GM18909 (cell line): Measurements from ENCODE around the gene TJP3.
"Not testable (repeated sequence)": the region's sequence is repeated elsewhere in the genome, so short reads cannot be mapped to it uniquely, and the experiment has no call there.

ENCODE experiments used
- ATAC-seq: cut with Tn5 transposase; IDR thresholded peaks from one replicate; pipeline ENCODE4 v1.9.1; 2021; ENCODE audit warnings: mild to moderate bottlenecking; ENCODE audit not compliant: unreplicated experiment, poor library complexity

The TJP3 gene

DNA sequence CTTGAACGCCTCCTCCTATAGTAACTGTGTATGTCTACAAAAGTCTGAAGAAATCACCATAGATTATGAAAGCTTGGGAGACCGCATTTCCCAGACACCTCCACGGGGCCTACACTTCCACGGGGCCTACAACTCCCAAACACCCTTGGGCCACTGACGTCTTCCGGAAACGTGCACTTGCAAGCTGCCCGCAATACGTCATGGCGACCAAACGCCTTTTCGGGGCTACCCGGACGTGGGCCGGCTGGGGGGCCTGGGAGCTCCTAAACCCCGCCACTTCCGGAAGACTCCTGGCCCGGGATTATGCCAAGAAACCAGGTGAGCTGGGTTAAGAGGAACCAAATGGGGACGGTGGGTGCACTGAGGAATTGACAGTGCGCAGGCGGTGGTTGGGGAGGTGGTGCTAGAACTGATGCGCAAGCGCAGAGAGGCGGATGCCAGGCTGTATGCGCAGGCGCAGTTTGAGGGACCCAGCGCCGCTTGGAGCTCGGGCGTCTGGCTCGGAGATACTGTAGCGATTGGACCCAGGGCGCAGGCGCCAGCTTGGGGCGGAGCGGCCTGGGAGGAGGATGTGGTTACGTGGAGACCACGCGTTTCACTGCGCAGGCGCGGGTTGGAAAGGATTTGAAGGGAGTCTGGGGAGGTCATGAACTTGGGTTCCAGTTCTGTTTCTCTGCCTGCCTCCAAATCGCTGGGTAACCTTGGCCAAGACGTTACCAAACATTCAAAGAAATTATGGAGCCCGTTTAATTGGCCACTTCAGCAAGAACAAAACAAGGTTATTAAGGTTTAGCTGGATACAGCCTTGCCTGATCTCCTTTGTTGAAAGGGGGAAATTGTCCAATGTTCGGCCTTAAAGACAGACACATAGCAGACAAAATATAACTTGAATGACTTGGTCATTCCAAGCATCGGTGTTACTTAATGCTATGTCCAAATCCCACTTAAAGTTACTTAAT is 54.6 kb downstream of the TJP3 start, which contains the start of gene MRPL54:
TSS of gene MRPL54 (plus strand) at position 182 of the 959 bp plus-strand sequence. CDS start at position 201, 19 bp downstream.
- ATAC-seq, result peak; percentile 80

DNA sequence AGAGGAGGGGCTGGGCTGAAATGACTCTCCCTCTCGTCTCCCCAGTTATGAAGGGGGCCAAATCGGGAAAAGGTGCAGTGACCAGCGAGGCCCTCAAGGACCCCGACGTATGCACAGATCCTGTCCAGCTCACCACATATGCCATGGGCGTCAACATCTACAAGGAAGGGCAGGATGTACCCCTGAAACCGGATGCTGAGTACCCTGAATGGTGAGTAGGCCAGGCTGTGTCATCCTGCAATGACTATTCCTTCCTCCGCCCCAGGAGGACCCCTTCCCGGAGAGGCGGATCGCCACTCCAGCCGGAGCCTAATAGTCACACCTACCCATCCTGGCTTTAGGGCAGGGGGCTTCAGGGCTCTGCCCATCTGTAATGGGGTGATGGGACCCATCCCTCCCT is 56.9 kb downstream of the TJP3 start:
- ATAC-seq, result no peak

DNA sequence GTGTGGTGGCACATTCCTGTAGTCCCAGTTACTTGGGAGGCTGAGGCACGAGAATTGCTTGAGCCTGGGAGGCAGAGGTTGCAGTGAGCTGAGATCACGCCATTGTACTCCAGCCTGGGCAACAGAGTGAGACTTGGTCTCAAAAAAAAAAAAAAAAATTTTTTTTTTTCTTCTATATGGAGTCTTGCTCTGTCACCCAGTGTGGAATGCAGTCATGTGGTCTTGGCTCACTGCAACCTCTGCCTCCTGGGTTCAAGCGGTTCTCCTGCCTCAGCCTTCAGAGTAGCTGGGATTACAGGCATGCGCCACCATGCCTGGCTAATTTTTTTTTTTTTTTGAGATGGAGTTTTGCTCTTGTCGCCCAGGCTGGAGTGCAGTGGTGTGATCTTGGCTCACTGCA is 57.6 kb downstream of the TJP3 start:
- ATAC-seq, result not testable (repeated sequence)

DNA sequence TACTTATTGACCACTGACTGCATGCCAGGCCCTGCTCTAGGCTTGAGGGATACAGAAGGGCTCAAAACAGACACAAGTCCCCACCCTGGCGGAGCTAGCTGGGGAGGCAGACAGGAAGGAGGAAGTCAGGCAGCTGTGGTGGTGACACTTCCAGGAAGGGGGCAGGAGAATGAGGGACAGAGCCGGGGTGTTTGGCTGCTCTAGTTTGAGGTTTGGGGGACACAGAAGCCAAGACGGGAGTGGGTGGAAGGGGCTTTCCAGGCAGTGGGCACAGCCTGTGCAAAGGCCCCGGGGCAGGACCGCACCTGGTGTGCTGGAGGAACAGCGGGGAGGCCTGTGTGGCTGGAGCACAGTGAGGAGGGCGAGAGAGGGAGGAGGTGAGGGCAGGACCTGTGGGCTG is 58.3 kb downstream of the TJP3 start:
- no peak for ATAC-seq

DNA sequence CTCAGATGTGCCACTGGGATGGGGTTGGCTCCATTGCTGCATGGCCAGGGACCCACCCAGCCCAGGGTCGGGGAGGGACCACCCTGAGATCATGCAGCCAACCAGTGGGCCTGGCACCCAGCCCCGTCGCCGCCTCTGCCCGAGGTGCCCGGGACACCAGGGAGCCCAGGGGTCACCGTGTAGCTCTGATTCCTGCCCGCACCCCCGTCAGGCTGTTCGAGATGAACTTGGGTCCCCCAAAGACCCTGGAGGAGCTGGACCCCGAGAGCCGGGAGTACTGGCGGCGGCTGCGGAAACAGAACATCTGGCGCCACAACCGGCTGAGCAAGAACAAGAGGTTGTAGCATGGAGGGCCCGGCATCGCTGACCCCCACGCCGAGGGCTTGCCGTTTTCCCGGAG is 58.9 kb downstream of the TJP3 start:
- ATAC-seq, result no peak

DNA sequence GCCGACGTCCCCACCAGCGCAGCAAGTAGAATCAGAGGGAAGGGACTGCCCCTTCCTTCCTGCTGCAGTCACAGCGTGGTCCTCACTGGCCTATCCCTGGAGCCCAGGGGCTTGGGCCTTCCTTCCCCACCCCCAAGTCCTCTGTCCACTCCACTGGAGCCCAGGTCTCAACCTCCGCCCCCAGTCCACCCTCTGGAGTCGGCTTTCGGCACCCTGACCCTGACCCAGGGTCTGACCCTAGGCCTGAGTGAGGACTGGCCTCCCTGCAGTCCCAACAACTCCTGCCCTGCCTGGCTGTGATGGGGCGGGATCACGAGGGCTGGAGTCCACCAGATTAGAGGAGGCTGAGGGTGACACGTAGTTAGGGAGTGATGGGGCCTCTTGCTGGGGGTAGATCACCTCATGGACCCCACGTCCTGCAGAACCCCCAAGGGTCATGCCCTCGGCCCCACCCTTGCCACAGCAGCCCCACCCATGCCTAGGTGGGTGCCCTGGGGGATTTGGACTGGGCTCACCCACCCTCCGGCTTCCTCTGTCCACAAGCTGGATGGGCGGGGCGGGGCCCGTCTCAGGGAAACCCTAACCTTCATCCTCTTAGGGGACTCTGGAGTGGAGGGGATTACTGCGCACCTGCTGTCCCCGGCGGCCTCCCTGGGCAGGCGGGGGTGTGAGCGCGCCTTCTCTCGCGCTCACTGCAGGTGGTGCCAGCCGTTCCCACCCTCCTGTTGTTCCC is 60.0 kb downstream of the TJP3 start:
- ATAC-seq, result no peak

DNA sequence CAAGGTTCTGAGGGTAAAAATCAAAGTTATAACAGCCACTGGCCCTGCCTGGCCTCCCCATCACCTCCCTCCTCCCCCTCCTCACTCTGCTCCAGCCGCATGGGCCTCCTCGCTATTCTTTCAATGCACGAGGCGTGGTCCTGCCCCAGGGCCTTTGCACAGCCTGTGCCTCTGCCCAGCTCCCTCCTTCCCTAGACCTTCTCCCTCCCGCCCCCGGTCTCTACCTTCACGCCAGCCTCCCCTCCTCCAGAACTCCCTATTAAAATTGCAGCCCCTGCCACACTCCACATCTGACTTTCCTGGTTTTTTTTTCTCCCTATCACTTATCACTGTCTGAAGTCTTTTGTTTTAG is 60.5 kb downstream of the TJP3 start:
- ATAC-seq, result no peak

DNA sequence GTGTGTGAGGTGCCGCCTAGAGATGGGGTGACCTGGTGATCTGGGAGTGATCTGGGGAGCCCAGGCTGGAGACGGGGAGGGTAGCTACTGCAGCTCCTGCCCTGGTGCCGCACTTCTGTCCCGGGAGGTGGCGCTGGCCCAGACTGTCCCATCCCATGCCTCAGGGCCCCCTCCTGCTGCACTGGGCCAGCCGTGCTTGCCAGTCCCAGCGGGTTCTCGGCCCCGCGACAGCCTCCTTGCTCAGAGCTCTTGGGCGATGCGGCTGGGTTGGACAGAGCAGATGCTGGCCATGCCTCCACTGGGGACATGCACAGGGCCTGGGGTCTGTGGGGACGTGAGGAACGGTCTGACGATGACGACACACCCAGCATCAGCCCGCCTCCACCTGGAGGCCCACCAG is 61.3 kb downstream of the TJP3 start:
- ATAC-seq, result no peak

DNA sequence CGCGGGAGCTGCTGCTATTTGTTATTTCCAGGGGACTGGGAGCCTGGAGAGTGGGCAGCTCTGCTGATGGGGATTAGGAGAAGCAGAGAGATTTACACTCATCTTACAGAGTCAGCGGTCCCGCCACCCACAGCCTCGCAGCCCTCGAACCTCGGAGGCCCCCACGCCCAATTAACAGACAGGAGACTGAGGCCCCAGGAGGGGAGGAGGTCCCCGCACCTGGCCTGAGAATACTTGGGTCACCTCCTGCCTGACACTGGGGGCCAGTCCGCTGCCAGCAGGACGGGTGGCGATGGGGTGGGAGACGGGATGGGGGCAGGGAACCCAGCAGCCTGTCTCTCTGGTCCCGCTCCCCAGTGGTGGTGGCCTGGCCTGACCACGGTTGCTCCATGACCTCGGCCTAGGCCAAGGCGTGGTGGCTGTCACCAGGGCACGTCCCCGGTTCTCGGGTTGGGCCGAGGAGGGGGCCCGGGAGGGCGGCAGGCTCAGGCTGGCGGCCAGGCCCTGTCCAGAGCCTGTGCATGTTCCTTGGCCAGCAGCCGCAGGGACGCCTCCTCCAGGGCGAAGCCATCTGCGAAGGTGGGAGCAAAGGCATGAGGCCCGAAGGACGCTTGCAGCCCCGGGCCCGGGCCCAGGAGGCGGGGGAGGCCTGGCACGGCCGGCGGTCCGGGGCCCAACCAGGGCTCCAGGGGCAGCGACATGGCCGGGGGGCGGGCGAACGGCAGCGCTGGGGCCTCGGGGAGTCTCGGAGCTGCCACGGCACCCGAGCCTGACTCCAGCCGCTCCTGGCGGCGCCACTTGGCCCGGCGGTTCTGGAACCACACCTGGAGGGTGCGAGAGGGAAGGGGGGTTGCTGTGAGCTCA is 62.2 kb downstream of the TJP3 start:
- no peak for ATAC-seq

DNA sequence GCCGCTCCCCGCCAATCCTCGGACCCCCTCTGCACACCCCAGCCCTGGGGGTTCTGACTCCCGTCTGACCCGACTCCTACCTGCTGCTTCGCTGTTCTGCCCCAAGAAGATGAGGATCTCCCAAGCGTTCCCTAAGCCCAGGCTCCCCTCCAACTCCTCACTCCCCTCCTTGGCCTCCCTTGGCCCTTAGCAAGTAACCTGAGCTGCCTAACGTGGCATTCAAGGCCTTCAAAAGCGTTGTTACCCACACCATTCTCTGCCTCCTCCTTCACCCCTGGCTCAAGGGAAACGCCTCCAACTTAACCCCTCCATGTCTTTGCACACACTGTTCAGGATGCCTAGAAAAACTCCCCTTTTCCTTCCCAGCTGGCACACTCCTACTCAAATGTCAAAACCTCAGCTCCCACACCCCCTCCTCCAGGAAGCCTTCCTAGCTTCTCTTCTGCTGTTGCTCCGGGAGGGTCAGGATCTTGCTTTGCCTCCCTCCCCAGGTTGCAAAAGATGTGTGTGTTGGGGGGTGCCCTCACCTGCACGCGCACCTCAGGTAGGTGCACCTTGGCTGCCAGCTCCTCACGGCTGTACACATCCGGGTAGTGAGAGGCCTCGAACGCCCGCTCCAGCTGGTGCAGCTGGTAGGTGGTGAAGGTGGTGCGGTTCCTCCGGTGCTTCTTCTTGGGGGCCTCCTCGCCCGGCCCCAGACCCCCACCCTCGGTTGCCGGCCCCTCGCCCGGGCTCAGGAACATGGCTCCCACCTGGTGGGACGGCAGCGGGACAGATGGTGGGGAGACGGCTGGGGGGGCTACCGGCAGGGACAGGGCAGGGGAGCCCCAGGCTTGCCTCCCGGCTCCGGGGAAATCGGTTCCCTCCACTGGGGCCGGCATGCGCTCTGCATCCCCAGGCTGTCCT is 63.1 kb downstream of the TJP3 start:
- ATAC-seq, result no peak

DNA sequence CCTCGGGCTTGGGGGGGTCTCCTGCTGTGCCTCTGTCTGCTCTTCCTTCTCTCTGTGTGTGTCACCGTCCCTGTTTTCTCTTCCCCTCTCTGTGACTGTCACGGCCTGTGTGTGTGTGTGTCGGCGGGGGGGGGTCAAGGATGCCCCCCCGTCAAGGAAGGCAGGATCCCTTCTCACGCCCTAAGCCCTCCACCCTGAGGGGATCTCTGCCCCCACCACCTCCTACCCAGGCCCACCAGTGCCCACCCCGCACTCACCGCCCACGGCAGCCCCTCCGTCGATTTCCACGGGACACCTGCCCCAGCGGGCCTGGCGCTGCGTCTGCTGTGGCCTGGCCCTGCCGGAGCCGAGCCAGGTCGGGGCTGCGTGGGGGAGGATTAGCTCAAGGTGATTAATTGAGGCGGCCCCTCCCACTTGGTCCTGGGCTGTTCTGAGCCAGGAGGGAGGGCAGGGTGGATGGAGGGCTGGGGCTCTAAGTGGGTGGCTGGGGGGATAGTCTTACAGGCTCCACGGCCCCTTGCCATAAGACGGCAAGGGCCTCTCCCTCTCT is 63.8 kb downstream of the TJP3 start, which contains the start of gene RAX2:
TSS of gene RAX2 (minus strand) at position 323 of the 550 bp plus-strand sequence. CDS start 486 bp downstream, outside the sequence.
- ATAC-seq, result no peak

DNA sequence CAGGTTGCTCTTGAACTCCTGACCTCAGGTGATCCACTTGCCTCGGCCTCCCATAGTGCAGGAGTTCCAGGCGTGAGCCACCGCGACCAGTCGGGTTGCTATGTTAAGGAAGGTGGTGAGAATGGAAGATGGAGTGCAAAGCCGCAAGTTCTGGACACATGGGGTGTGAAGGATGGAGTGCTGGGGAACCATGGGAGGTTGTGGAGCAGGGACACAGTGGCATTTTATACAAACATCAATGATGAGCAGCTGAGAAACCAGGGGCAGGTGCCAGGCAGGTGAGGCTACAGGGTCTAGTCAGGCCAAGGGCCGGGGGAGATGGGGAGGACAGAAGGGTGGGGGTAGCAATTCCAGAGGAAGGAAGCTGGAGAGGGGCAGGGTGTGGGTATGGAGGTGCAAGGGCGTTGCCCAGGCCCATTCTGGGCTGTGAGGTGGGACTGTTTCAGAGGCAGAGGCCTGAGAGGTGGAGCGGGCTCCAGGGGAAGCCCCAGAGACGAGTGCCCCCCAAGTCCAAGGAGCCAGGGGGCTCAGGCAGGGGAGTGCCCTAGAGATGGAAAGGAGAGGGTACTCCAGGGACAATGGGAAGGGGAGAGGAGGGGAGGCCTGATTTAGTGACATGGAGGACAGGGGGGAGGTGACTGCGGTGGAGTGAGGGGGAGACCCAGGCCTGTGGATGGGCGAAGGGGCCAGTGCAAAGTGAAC is 65.8 kb downstream of the TJP3 start:
- no peak for ATAC-seq

DNA sequence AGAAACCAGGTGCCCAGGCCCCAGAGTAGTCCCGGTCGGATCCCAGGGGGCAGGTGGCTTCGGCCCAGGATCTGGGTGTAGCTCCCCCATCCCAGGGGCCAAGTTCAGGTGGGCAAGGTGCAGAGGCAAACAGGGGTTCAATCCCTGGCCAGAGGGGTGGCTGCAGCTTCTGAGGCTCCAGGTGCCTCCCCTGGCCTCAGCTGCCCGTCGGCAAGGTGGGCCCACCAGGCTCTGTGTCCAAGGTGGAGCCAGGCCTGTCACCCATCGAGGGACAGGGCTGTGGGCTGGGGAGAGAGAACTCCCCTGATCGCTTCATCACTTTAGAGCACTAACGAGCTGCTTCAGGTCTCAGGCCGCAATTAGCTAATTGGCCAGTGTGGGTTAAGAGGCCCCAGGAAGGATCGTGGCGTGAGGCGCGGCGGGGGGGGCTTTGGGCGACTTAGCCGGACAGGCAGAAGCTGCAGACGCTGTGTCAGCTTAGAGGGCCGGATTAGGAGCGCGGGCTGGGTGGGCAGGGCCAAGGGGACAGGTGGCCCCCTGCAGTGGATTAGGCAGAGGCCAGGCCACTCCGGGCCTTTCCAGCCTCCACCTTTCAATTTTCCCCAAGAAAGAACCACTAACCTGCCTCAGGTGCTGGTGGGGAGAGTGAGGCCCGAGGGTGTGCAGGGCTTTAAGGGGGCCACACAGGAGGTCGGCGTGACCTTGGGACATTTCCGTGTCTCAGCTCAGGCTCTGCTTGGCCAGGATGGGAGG is 66.6 kb downstream of the TJP3 start:
- ATAC-seq, result no peak

DNA sequence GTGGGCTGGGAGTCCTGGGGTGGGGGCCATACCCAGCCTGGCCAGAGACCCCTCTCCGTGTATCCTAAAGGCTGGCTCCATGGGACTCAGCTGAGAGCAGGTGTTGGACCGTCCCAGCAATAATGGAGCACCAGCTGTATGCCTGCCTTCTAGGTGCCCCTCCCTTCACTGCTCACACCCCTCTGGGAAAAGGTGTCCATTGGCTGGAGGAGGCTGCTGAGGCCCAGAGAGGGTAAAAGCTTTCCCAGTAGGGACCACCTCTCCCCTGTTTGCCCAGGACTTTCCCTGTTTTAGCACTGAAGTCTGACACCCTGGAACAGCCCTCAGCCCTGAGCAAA is 67.2 kb downstream of the TJP3 start:
- ATAC-seq, result no peak

DNA sequence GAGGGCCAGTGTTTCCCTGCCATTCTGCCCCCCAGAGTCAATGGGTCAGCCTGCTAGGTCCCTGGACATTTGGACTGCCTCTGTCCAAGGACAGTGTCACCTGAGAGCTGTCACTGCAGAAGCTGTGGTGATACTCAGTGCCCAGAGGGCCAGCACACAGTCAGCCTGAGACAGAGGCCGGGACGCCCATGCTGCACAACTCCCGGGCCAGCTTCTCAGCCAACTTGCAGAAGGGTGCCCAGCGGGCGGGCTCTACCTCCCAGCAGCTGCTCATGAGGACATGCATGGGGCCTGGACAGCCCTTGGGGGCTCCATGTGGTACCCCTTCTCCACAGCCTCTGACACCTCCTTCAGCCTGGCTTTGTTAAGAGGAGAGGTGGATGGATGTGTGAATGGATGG is 67.6 kb downstream of the TJP3 start:
- no peak for ATAC-seq

DNA sequence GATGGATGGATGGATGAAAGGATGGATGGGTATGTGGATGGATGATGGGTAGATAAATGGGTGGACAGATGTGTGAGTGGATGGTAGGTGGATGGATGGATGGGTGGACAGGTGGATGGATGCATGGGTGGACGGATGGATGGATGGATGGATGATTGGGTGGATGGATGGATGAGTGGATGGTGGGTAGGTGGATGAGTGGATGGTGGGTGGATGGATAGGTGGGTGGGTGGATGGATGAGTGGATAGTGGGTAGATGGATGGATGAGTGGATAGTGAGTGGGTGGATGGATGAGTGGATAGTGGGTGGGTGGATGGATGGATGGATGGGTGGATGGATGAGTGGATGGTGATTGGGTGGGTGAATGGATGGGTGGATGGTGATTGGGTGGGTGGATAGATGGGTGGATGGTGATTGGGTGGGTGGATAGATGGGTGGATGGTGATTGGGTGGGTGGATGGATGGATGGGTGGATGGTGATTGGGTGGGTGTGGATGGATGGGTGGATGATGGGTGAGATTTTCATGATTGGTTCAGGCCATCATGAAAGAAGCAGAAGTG is 68.4 kb downstream of the TJP3 start:
- no peak for ATAC-seq

DNA sequence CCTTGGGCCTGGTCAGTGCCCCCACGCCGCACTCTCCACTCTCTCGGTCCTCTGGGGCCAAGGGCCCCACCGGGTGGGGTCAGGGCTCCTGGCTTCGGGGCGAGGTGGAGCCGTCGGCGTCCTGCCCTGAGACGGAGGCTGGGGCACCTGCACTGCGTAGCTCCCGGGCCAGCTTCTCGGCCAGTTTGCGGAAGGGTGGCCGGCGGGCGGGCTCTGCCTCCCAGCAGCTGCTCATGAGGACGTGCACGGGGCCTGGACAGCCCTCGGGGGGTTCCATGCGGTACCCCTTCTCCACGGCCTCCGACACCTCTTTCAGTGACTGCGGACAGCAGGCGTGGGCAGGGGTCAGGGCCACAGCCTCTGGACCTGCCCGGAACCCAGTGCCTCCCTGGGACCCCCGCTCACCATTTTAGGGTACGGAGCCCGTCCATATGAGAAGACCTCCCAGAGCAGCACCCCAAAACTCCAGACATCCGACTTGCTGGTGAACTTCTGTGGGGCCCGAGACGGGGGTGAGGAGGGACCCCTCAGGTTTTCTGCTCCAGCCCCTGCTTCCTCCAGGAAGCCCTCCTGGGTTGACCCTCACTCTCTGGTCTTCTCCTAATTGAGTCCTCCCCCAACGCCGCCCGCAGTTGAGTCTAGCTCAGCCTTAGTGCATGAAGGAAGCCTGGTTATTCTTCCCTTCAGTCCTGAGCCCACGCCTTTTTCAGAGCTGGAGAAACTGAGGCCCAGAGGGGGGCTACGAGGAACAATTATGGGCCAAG is 70.1 kb downstream of the TJP3 start:
- no peak for ATAC-seq
